Esophagus (tissue), 2 donors: ENCODE measurements around the gene TBC1D2. TPM values are rescaled to one million over a fixed set of nuclear protein-coding genes. Genes with fewer than 3 reads are reported as not detected.

ENCODE experiments used
- H3K27ac ChIP-seq, 2 donors: one replicate each; pipeline ENCODE4 v1.5.1; 2013; ENCODE audit warnings: low read depth in 2 of 2, mild to moderate bottlenecking in 2 of 2, inconsistent platforms in 1 of 2, low read length in 1 of 2, moderate library complexity in 1 of 2
- H3K27me3 ChIP-seq, 2 donors: one replicate each; pipeline ENCODE4 v1.6.1; 2013; ENCODE audit warnings: low read length in 2 of 2, control low read depth in 1 of 2, mild to moderate bottlenecking in 1 of 2; ENCODE audit not compliant: insufficient read depth in 2 of 2, control insufficient read depth in 1 of 2
- H3K36me3 ChIP-seq, 2 donors: one replicate each; pipeline ENCODE4 v1.6.1; 2013; ENCODE audit warnings: low read length in 1 of 2; ENCODE audit not compliant: control insufficient read depth in 2 of 2, insufficient read depth in 2 of 2
- H3K4me1 ChIP-seq, 2 donors: one replicate each; pipeline ENCODE4 v1.6.1; 2013; ENCODE audit warnings: low read length in 1 of 2; ENCODE audit not compliant: control insufficient read depth in 2 of 2, insufficient read depth in 2 of 2
- H3K4me3 ChIP-seq, 2 donors: one replicate each; pipeline ENCODE4 v1.5.1; 2013; ENCODE audit warnings: low read length in 2 of 2, mild to moderate bottlenecking in 2 of 2, low read depth in 1 of 2, moderate library complexity in 1 of 2
- H3K9me3 ChIP-seq, 2 donors: one replicate each; pipeline ENCODE4 v1.6.1; 2013; ENCODE audit warnings: mild to moderate bottlenecking in 2 of 2, low read depth in 1 of 2, low read length in 1 of 2, moderate library complexity in 1 of 2; ENCODE audit not compliant: control insufficient read depth in 2 of 2, insufficient read depth in 1 of 2
- WGBS, 2 donors: extraction: QIAGEN DNeasy Blood & Tissue Kit; methylation state at CpG; one replicate each; pipeline ENCODE4 v1.1.7; 2013; 5-methylcytosine and 5-hydroxymethylcytosine counted together
- polyA plus RNA-seq, 2 donors: library from polyadenylated mRNA; stranded (reverse); fragments of 200-250 nt; gene quantifications; one replicate each; pipeline ENCODE4 v1.2.3, GENCODE V29; 2013
- donor health status: healthy with polysubstance abuse.
- donor health status: Bipolar disorder and iron deficiency.

Gene TBC1D2
- polyA plus RNA-seq, 2 donors = 16.2 to 33.9 TPM

GRCh38 chr9:98171176-98171925 lies 84.1 kb downstream of the TBC1D2 start:
- 66 to 72% methylated on average over 15 to 16 of the region's 16 CpGs for WGBS, 2 donors
- Histone ChIP-seq H3K4me3 (no peak overlapping the region), H3K27me3 (no peaks in the 10 kb centered on the region), H3K36me3 (no peaks in the 10 kb centered on the region), H3K9me3 (no peaks in the 10 kb centered on the region), H3K27ac (no peak overlapping the region), H3K4me1 (no peaks in the 10 kb centered on the region)

- 51 to 59% methylated on average over 15 of the region's 15 CpGs for WGBS, 2 donors
- no peak overlapping the region for H3K4me3 ChIP-seq
- no peaks in the 10 kb centered on the region for H3K4me1 ChIP-seq
- no peak overlapping the region for H3K27ac ChIP-seq
- H3K36me3 ChIP-seq = no peaks in the 10 kb centered on the region
- H3K27me3 ChIP-seq = no peaks in the 10 kb centered on the region
- no peaks in the 10 kb centered on the region for H3K9me3 ChIP-seq
These were observed 86.4 kb downstream of the TBC1D2 start for GRCh38 chr9:98168941-98169488.

GRCh38 chr9:98168153-98168780 lies 87.2 kb downstream of the TBC1D2 start:
- 74 to 77% methylated on average over 3 of the region's 3 CpGs for WGBS, 2 donors
- peak overlapping the region in 1 of 2 donors; percentile 34 for H3K27ac ChIP-seq
- no peak overlapping the region for H3K4me3 ChIP-seq
- no peaks in the 10 kb centered on the region for H3K9me3 ChIP-seq
- H3K4me1 ChIP-seq = no peaks in the 10 kb centered on the region
- H3K27me3 ChIP-seq = no peaks in the 10 kb centered on the region
- no peaks in the 10 kb centered on the region for H3K36me3 ChIP-seq

- no peak overlapping the region for H3K27ac ChIP-seq
- WGBS, 2 donors = 71 to 79% methylated on average over 7 of the region's 7 CpGs
- peaks cover 0 to 2% of the 10 kb centered on the region in 2 donors for H3K36me3 ChIP-seq
- H3K27me3 ChIP-seq = no peaks in the 10 kb centered on the region
- peaks cover 2 to 10% of the 10 kb centered on the region in 2 donors for H3K4me1 ChIP-seq
- H3K9me3 ChIP-seq = no peaks in the 10 kb centered on the region
- H3K4me3 ChIP-seq = no peak overlapping the region
These were observed 90.5 kb downstream of the TBC1D2 start for GRCh38 chr9:98164912-98165311.

GRCh38 chr9:98162613-98163012 lies 92.8 kb downstream of the TBC1D2 start:
- Histone ChIP-seq H3K4me1 (peaks cover 2 to 20% of the 10 kb centered on the region in 2 donors), H3K4me3 (no peak overlapping the region), H3K36me3 (peaks cover 0 to 2% of the 10 kb centered on the region in 2 donors), H3K9me3 (no peaks in the 10 kb centered on the region), H3K27ac (peak overlapping the region; percentile 80 to 87), H3K27me3 (no peaks in the 10 kb centered on the region)
- WGBS, 2 donors = 55 to 69% methylated on average over 12 of the region's 12 CpGs

- Histone ChIP-seq H3K27ac (peak overlapping the region; percentile 55 to 70), H3K4me1 (peaks cover 2 to 20% of the 10 kb centered on the region in 2 donors), H3K4me3 (no peak overlapping the region), H3K27me3 (no peaks in the 10 kb centered on the region), H3K36me3 (peaks cover 0 to 2% of the 10 kb centered on the region in 2 donors), H3K9me3 (no peaks in the 10 kb centered on the region)
- 54 to 72% methylated on average over 4 of the region's 4 CpGs for WGBS, 2 donors
These were observed 93.6 kb downstream of the TBC1D2 start for GRCh38 chr9:98161851-98162250.

- Histone ChIP-seq H3K27ac (no peak overlapping the region), H3K9me3 (no peaks in the 10 kb centered on the region), H3K27me3 (no peaks in the 10 kb centered on the region), H3K4me3 (no peak overlapping the region), H3K4me1 (peaks cover 2 to 20% of the 10 kb centered on the region in 2 donors), H3K36me3 (peaks cover 2 to 3% of the 10 kb centered on the region in 2 donors)
- 71 to 72% methylated on average over 6 of the region's 6 CpGs for WGBS, 2 donors
These were observed 95.7 kb downstream of the TBC1D2 start for GRCh38 chr9:98159790-98160189.

GRCh38 chr9:98159301-98159700 lies 96.1 kb downstream of the TBC1D2 start:
- H3K27ac ChIP-seq = no peak overlapping the region
- WGBS, 2 donors = 80 to 86% methylated on average over 5 of the region's 5 CpGs
- no peaks in the 10 kb centered on the region for H3K27me3 ChIP-seq
- H3K9me3 ChIP-seq = no peaks in the 10 kb centered on the region
- H3K4me1 ChIP-seq = peaks cover 2 to 21% of the 10 kb centered on the region in 2 donors
- no peak overlapping the region for H3K4me3 ChIP-seq
- peaks cover 2 to 3% of the 10 kb centered on the region in 2 donors for H3K36me3 ChIP-seq

- H3K9me3 ChIP-seq = no peaks in the 10 kb centered on the region
- peak overlapping the region in 1 of 2 donors; percentile 3 for H3K27ac ChIP-seq
- no peaks in the 10 kb centered on the region for H3K27me3 ChIP-seq
- H3K36me3 ChIP-seq = peaks cover 2 to 3% of the 10 kb centered on the region in 2 donors
- peaks cover 2 to 21% of the 10 kb centered on the region in 2 donors for H3K4me1 ChIP-seq
- no peak overlapping the region for H3K4me3 ChIP-seq
- 39 to 50% methylated on average over 4 of the region's 4 CpGs for WGBS, 2 donors
These were observed 97.2 kb downstream of the TBC1D2 start for GRCh38 chr9:98158071-98158831.
